K562 (cell line): Measurements from ENCODE around the gene OR52B6. TPM values are rescaled to one million over a fixed set of nuclear protein-coding genes. Genes with fewer than 3 reads are reported as not detected.
A peak's percentile ranks its signal among the peaks of the same experiment; 100 is the strongest.

Experiments used
- ATAC-seq: fragments of 200-7000 bp; cut with Tn5 transposase; 3 replicates; pipeline ENCODE4 v1.9.1; 2020; ENCODE audit warnings: moderate library complexity
- BruUV-seq: library from RNA; stranded (reverse); fragments of 400-500 nt; replicated peaks from 2 replicates; lab custom pipeline; 2021; lab: Mats Ljungman, UMichigan
- CTCF ChIA-PET: fragments of 300-600 bp; formaldehyde crosslinking; extraction: SDS; loops from one replicate; lab custom pipeline; 2021; ENCODE audit warnings: low intra/inter-chr PET ratio; lab: Yijun Ruan, JAX
- POLR2A ChIA-PET: fragments of 300-600, 350-650 bp; sonication (Branson Sonifier 250); formaldehyde crosslinking; extraction: SDS; loops from one replicate; lab custom pipeline; 2021; ENCODE audit warnings: antibody characterized with exemption, inconsistent platforms; lab: Yijun Ruan, JAX
- DNase-seq, 4 experiments: peaks; one replicate each; pipeline versions ENCODE4 v3.0.0 to v3.0.0-alpha.2; 2011 to 2018; ENCODE audit warnings: low spot score in 3 of 4, mixed read lengths in 3 of 4; ENCODE audit errors: extremely low read depth in 1 of 4
- FAIRE-seq: peaks from 2 replicates; lab custom pipeline; 2011; peaks lifted over from hg19 to GRCh38; lab: Jason Lieb, UNC
- H2AFZ ChIP-seq: 2 replicates; pipeline ENCODE4 v1.6.0; 2011; ENCODE audit warnings: low read depth, low read length, control low read depth, inconsistent platforms
- H3K27ac ChIP-seq: fragments of 200-600 bp; 3 replicates; pipeline ENCODE4 v1.8.0; 2011; ENCODE audit warnings: low read depth, mild to moderate bottlenecking, control low read depth, inconsistent platforms, low read length, moderate library complexity, mixed read lengths; ENCODE audit errors: extremely low read depth
- H3K27me3 ChIP-seq, 2 experiments: fragments of 300-600 bp in 1 of 2; 2 replicates in 1 of 2; 3 replicates in 1 of 2; pipeline versions ENCODE4 v1.6.0 to v1.8.0; 2011; ENCODE audit warnings: inconsistent platforms in 2 of 2, low read length in 2 of 2, mild to moderate bottlenecking in 1 of 2, mixed read lengths in 1 of 2, moderate library complexity in 1 of 2; ENCODE audit not compliant: control insufficient read depth in 2 of 2, insufficient read depth in 2 of 2
- H3K36me3 ChIP-seq: fragments of 300-600 bp; 3 replicates; pipeline ENCODE4 v1.8.0; 2011; ENCODE audit warnings: mild to moderate bottlenecking, low read length, inconsistent platforms; ENCODE audit not compliant: control insufficient read depth, insufficient read depth
- H3K4me1 ChIP-seq, 2 experiments: fragments of 200-600 bp in 1 of 2; replicated peaks in 1 of 2; 2 replicates in 1 of 2; 3 replicates in 1 of 2; pipeline versions ENCODE4 v1.5.1 to v1.8.0; 2011; ENCODE audit warnings: inconsistent platforms in 2 of 2, low read length in 2 of 2, mild to moderate bottlenecking in 1 of 2, mixed read lengths in 1 of 2, moderate library complexity in 1 of 2; ENCODE audit not compliant: control insufficient read depth in 2 of 2, insufficient read depth in 2 of 2
- H3K4me2 ChIP-seq: 2 replicates; pipeline ENCODE4 v1.6.1; 2011; ENCODE audit warnings: low read length, control low read depth, inconsistent platforms, mixed read lengths; ENCODE audit not compliant: insufficient read depth
- H3K4me3 ChIP-seq: fragments of 200-600 bp; sonication (generic), shearing (Covaris generic); 2 replicates; pipeline ENCODE4 v1.5.1; 2016; ENCODE audit warnings: control low read depth, inconsistent platforms
- H3K79me2 ChIP-seq: fragments of 200-600 bp; 3 replicates; pipeline ENCODE4 v1.8.0; 2011; ENCODE audit warnings: low read length, inconsistent platforms; ENCODE audit not compliant: control insufficient read depth, insufficient read depth
- H3K9ac ChIP-seq, 2 experiments: 2 replicates each; pipeline versions ENCODE4 v1.6.0 to v1.6.1; 2011; ENCODE audit warnings: low read depth in 2 of 2, low read length in 2 of 2, control low read depth in 1 of 2, inconsistent platforms in 1 of 2, mild to moderate bottlenecking in 1 of 2, mixed read lengths in 1 of 2; ENCODE audit not compliant: insufficient read depth in 1 of 2
- H3K9me1 ChIP-seq: one replicate; pipeline ENCODE4 v1.6.0; 2011; ENCODE audit warnings: inconsistent platforms, mild to moderate bottlenecking, low read length, moderate library complexity; ENCODE audit not compliant: control insufficient read depth, insufficient read depth
- H3K9me3 ChIP-seq: replicated peaks from 2 replicates; pipeline ENCODE4 v1.5.1; 2011; ENCODE audit warnings: low read depth, low read length, inconsistent platforms; ENCODE audit not compliant: control insufficient read depth, insufficient read depth
- H4K20me1 ChIP-seq: replicated peaks from 2 replicates; pipeline ENCODE4 v1.6.1; 2011; ENCODE audit warnings: low read length, inconsistent platforms, mixed read lengths; ENCODE audit not compliant: control insufficient read depth, insufficient read depth
- BDP1 ChIP-seq: IDR thresholded peaks from 3 replicates; pipeline ENCODE4 v1.6.1; 2011; ENCODE audit not compliant: insufficient read length, insufficient read depth
- CBFB ChIP-seq: sonication (generic); formaldehyde crosslinking; IDR thresholded peaks from 2 replicates; pipeline ENCODE4 v1.4.0; 2020; ENCODE audit warnings: mild to moderate bottlenecking, missing genetic modification reagents
- CLOCK ChIP-seq: fragments of 250-450 bp; sonication (Bioruptor Pico); IDR thresholded peaks from 2 replicates; pipeline ENCODE4 v1.4.0; 2020; ENCODE audit warnings: mild to moderate bottlenecking, moderate library complexity, borderline replicate concordance
- CUX1 ChIP-seq: fragments of 200-800 bp; sonication (Bioruptor generic); IDR thresholded peaks from 2 replicates; pipeline ENCODE4 v1.6.1; 2016; ENCODE audit warnings: missing genetic modification characterization, missing compliant biosample characterization
- ESRRB ChIP-seq: fragments of 250-450 bp; sonication (Bioruptor Pico); IDR thresholded peaks from 2 replicates; pipeline ENCODE4 v1.5.0; 2020; ENCODE audit warnings: mild to moderate bottlenecking, moderate library complexity, borderline replicate concordance
- FOS ChIP-seq: IDR thresholded peaks from 3 replicates; pipeline ENCODE4 v1.6.1; 2011; ENCODE audit not compliant: insufficient read length; ENCODE audit errors: extremely low read depth
- GMEB1 ChIP-seq: fragments of 250-450 bp; sonication (Bioruptor Pico); IDR thresholded peaks from 2 replicates; pipeline ENCODE4 v1.4.0; 2020; ENCODE audit warnings: mild to moderate bottlenecking
- HOMEZ ChIP-seq: fragments of 250-450 bp; sonication (Bioruptor Pico); IDR thresholded peaks from 2 replicates; pipeline ENCODE4 v1.4.0; 2020; ENCODE audit warnings: mild to moderate bottlenecking, moderate library complexity
- KAT8 ChIP-seq: fragments of 450-650 bp; IDR thresholded peaks from 2 replicates; pipeline ENCODE4 v1.6.1; 2016; ENCODE audit warnings: low read depth, mild to moderate bottlenecking
- MED1 ChIP-seq: sonication (generic); formaldehyde crosslinking; IDR thresholded peaks from 2 replicates; pipeline ENCODE4 v1.8.1; 2023; ENCODE audit warnings: missing genetic modification reagents, borderline replicate concordance
- PRMT5 ChIP-seq: sonication (generic); formaldehyde crosslinking; IDR thresholded peaks from 2 replicates; pipeline ENCODE4 v1.5.0; 2020; ENCODE audit warnings: missing genetic modification reagents
- TRIM24 ChIP-seq, 2 experiments: fragments of 450-650 bp; IDR thresholded peaks; 2 replicates each; pipeline ENCODE4 v1.6.1; 2016
- TRIM28 ChIP-seq: fragments of 450-650 bp; IDR thresholded peaks from 2 replicates; pipeline ENCODE4 v1.6.1; 2017
- in situ Hi-C: fragments of 300-500 bp; cut with MboI; formaldehyde crosslinking; loops from 4 replicates; pipeline ENCODE4 v1.15.0; 2018; ENCODE audit warnings: inconsistent platforms, mixed read lengths
- intact Hi-C: fragments of 100-400 bp; cut with micrococcal nuclease; formaldehyde crosslinking; loops from 2 replicates; pipeline ENCODE4 v1.14.2; 2022
- polyA plus RNA-seq, 8 experiments: library from polyadenylated mRNA; depleted of rRNA in 4 of 8; stranded (reverse) in 5 of 8; unstranded in 3 of 8; fragments of >200 nt; fragmentation: Nextera tagmentation in 2 of 8; fragmentation: Illumina TruSeq in 1 of 8; extraction: Ambion mirVana in 2 of 8; extraction: Trizol in 1 of 8; gene quantifications; 2 replicates each; pipeline versions ENCODE4 v1.2.1 to v1.2.3, GENCODE V29; 2011 to 2014; ENCODE audit warnings: inconsistent platforms in 1 of 8, missing spikeins in 1 of 8
- total RNA-seq, 7 experiments: library from RNA; depleted of rRNA in 6 of 7; stranded (reverse); fragments of >200 nt in 6 of 7; fragmentation: Illumina TruSeq in 2 of 7; extraction: Trizol in 2 of 7; gene quantifications; 2 replicates each; pipeline versions ENCODE4 v1.2.1 to v1.2.3, GENCODE V29; 2011 to 2021; ENCODE audit warnings: low replicate concordance in 1 of 7

The OR52B6 gene
- total and polyA plus RNA-seq, 9 of the 15 experiments (the other 6 are each of a cell fraction or from before 2014, with no cell fraction given), result not detected

DNA sequence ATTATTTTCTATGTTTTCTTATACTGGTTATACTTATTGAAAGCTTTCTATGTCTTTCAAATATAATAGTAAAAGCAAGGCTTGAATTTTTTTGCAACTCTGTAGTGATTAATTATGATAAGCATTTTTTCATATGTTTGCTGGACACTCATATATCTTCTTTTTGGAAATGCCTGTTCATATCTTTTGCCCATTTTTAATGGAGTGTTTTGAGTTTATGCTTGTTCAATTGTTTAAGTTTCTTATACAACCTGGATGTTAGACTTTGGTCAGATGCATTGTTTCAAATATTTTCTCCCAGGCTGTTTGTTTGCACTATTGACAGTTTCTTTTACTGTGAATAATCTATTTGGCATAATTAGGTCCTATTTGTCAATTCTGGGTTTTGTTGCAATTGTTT lies 44.2 kb upstream of the OR52B6 start:
- CTCF ChIA-PET, result no interaction called here
- in situ Hi-C loops (no loop called here), intact Hi-C loops (no loop called here)
- Histone ChIP-seq H3K36me3 (no peaks in the 10 kb centered on the region), H3K27ac (no peak overlapping the region), H4K20me1 (no peaks in the 10 kb centered on the region), H3K4me2 (no peak overlapping the region), H3K9me3 (0 out of 2 replicates have a peak, but pooled peaks cover 2% of the 10 kb centered on the region), H3K27me3 (no peaks in the 10 kb centered on the region), H3K4me1 (peaks cover 0 to 20% of the 10 kb centered on the region in 2 experiments; a peak in 3 of 5 replicates), H2AFZ (no peak overlapping the region), H3K4me3 (no peak overlapping the region), H3K9me1 (no peaks in the 10 kb centered on the region), H3K9ac (no peak overlapping the region), H3K79me2 (no peaks in the 10 kb centered on the region)
- ATAC-seq (no peak), FAIRE-seq (no peak), DNase-seq (no peak)
- BruUV-seq, result no TSS peak
- POLR2A ChIA-PET, result no interaction called here
- TF ChIP-seq MED1, result no peak
- no peak for TF ChIP-seq CUX1 (CRISPR knock-in tag)
- TF ChIP-seq HOMEZ (CRISPR knock-in tag), result no peak
- TF ChIP-seq CBFB (CRISPR knock-in tag), result no peak
- TF ChIP-seq PRMT5, result no peak
- TF ChIP-seq GMEB1 (CRISPR knock-in tag), result no peak
- TF ChIP-seq BDP1, result no peak
- TF ChIP-seq TRIM24 (IDR thresholded peaks at IDR 0.05), result 0 out of 4 replicates have a peak, but pooled peaks of 1 of the 2 experiments have one; percentile 25
- TF ChIP-seq KAT8, result no peak
- TF ChIP-seq FOS, result no peak
- TF ChIP-seq TRIM28, result 0 out of 2 replicates have a peak, but pooled peaks have one; percentile 31
- no peak for TF ChIP-seq ESRRB (CRISPR knock-in tag)
- no peak for TF ChIP-seq CLOCK (CRISPR knock-in tag)
